Ishikawa (cell line): ENCODE results near the gene SMAD2.

Experiments used
- CEBPB ChIP-seq: IDR thresholded peaks from 2 replicates; pipeline ENCODE4 v1.6.1; 2012
- CREB1 ChIP-seq: IDR thresholded peaks from 2 replicates; pipeline ENCODE4 v1.6.1; 2012; ENCODE audit warnings: low read depth
- EGR1 ChIP-seq: IDR thresholded peaks from 2 replicates; pipeline ENCODE4 v1.6.1; 2012
- EP300 ChIP-seq: IDR thresholded peaks from 2 replicates; pipeline ENCODE4 v1.6.1; 2012; ENCODE audit warnings: borderline replicate concordance
- FOXM1 ChIP-seq: IDR thresholded peaks from 2 replicates; pipeline ENCODE4 v1.6.1; 2012; ENCODE audit warnings: low read depth, borderline replicate concordance
- NFIC ChIP-seq: IDR thresholded peaks from 2 replicates; pipeline ENCODE4 v1.6.1; 2012
- RAD21 ChIP-seq: IDR thresholded peaks from 2 replicates; pipeline ENCODE4 v1.6.1; 2012; ENCODE audit warnings: low read depth
- REST ChIP-seq: IDR thresholded peaks from 2 replicates; pipeline ENCODE4 v1.6.1; 2012; ENCODE audit warnings: low read depth, mild to moderate bottlenecking
- TAF1 ChIP-seq: IDR thresholded peaks from 2 replicates; pipeline ENCODE4 v1.6.1; 2012; ENCODE audit warnings: low read depth, mild to moderate bottlenecking
- TCF12 ChIP-seq: IDR thresholded peaks from 2 replicates; pipeline ENCODE4 v1.6.1; 2012; ENCODE audit warnings: low read depth
- TEAD4 ChIP-seq: IDR thresholded peaks from 2 replicates; pipeline ENCODE4 v1.6.1; 2012
- USF1 ChIP-seq: IDR thresholded peaks from 2 replicates; pipeline ENCODE4 v1.6.1; 2012
- YY1 ChIP-seq: IDR thresholded peaks from 2 replicates; pipeline ENCODE4 v1.6.1; 2012; ENCODE audit warnings: low read depth
- ZBTB7A ChIP-seq: IDR thresholded peaks from 2 replicates; pipeline ENCODE4 v1.6.1; 2012; ENCODE audit warnings: low read depth
- TF ChIP-seq, protein P1 (sequence below): IDR thresholded peaks from 2 replicates; pipeline ENCODE4 v1.6.1; 2012

SMAD2 gene

GRCh38 chr18:47968006-47968676 is 37.7 kb upstream of the SMAD2 start:
- TF ChIP-seq TAF1 (no peak), FOXM1 (no peak), RAD21 (no peak), USF1 (peak; percentile 70), TEAD4 (peak; percentile 64), EP300 (no peak), CEBPB (no peak), NFIC (no peak), EGR1 (no peak), CREB1 (no peak), TCF12 (no peak), YY1 (no peak)
- TF ChIP-seq, protein P1, sequence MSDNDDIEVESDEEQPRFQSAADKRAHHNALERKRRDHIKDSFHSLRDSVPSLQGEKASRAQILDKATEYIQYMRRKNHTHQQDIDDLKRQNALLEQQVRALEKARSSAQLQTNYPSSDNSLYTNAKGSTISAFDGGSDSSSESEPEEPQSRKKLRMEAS, result no peak

DNA sequence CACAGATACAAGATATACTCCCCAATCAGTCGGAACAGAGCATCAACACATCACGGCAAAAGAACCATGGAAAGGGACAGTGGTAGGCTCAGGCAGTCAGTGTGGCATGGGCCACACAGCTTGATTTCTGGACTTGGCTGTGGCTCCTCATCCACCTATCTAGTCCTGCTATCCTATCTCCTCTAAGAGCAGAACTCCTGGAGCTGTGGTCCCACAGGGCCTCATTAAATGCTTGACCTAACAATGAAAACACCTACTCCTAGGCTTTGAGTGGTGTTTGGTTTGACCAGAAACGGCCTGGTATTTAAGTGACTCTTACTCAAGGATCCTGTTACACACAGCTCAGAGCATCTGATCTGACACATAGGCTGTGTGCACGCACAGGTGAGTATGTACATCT is 33.6 kb upstream of the SMAD2 start:
- TF ChIP-seq REST (no peak), CEBPB (no peak), USF1 (no peak)
- TF ChIP-seq, protein P1, result no peak

DNA sequence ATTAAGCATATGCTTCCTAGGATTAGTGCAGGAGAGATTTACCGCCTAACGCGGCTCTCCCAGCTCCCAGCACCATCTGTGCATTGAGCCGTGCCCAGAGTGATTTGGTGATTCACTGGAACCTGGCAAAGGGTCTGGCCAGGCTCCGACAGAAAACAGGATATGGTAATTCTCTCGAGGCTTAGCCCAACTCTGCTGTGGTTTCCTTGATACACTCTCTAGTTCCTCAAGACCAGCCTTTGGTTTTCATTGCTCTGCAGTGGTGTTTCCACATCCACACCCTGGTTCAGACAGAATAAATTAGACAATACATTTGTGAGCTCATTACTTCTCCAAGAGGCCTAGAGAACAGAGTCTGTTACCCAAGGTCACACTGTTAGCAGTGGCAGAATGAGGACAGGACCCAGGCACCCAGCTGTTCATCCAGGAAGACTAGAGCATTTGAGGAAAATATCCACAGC is 23.0 kb upstream of the SMAD2 start:
- TF ChIP-seq, protein P1, result 0 out of 2 replicates have a peak, but pooled peaks have one; percentile 14
- TF ChIP-seq REST, result no peak

DNA sequence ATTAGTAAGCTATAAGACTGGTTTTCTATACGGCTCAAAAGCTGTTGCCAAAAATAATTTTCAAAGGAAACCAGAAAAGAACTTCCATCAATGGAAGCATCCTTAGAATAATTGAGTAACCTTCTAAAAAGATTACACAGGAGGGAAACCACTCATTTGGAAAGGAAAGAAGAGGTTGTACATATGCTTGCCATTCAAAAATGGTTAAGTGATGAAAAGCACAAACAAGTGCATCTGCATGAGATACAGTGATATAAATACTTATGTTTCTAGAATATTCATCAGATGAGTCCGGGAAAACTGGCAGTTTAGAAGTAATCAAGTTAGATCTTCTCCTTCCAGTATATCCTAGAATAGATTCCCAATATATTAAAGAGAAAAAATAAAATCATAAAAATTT is 20.1 kb upstream of the SMAD2 start:
- no peak for TF ChIP-seq EGR1
- no peak for TF ChIP-seq CREB1
- no peak for TF ChIP-seq TCF12
- no peak for TF ChIP-seq ZBTB7A
- no peak for TF ChIP-seq TEAD4
- TF ChIP-seq NFIC, result no peak
- no peak for TF ChIP-seq CEBPB
- TF ChIP-seq EP300, result no peak
- no peak for TF ChIP-seq USF1
- TF ChIP-seq YY1, result no peak
- TF ChIP-seq REST, result no peak
- TF ChIP-seq TAF1, result no peak
- no peak for TF ChIP-seq RAD21
- no peak for TF ChIP-seq FOXM1
